ENCODE results near the gene OR6V1.

GRCh38 chr7:143016996-143017395 is 35.1 kb upstream of the OR6V1 start:
- no peak for TF ChIP-seq CTCF (IDR thresholded peaks at IDR 0.05)
- no peak for TF ChIP-seq EZH2 (IDR thresholded peaks at IDR 0.05; ENCODE audit: borderline replicate concordance, insufficient read depth, low read depth, low read length, poor library complexity, severe bottlenecking)

Measured in B cell (primary cell).